ENCODE results near the gene HOXA10.

Gene HOXA10

DNA sequence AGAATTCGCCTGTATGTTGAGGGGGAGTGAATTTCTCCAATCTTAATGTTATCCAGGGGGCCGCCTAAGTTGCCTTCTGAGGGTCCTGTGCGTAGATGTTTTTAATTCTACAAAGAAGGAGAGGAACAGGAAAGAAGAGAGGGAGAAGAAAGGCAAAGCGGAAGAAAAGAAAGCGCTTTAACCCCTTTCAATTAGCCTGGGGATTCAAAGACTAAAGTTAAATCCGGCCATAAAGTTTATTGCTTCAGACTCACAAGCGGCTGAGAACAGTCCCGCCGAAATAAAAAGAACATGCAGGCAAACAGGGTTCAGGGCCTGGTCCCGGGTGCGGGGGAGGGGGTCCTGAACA, 35.2 kb downstream of the HOXA10 start:
- TF ChIP-seq, protein P1, sequence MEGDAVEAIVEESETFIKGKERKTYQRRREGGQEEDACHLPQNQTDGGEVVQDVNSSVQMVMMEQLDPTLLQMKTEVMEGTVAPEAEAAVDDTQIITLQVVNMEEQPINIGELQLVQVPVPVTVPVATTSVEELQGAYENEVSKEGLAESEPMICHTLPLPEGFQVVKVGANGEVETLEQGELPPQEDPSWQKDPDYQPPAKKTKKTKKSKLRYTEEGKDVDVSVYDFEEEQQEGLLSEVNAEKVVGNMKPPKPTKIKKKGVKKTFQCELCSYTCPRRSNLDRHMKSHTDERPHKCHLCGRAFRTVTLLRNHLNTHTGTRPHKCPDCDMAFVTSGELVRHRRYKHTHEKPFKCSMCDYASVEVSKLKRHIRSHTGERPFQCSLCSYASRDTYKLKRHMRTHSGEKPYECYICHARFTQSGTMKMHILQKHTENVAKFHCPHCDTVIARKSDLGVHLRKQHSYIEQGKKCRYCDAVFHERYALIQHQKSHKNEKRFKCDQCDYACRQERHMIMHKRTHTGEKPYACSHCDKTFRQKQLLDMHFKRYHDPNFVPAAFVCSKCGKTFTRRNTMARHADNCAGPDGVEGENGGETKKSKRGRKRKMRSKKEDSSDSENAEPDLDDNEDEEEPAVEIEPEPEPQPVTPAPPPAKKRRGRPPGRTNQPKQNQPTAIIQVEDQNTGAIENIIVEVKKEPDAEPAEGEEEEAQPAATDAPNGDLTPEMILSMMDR (conservative IDR thresholded peaks at IDR 0.05; ENCODE audit: low read depth, low read length): no peak
- Histone ChIP-seq H3K27ac (no peak overlapping the region), H3K36me3 (ENCODE audit: insufficient read depth) (no peaks in the 10 kb centered on the region), H4K20me1 (ENCODE audit: insufficient read depth) (no peaks in the 10 kb centered on the region), H3K4me3 (IDR thresholded peaks at IDR 0.05; ENCODE audit: insufficient read depth, low read depth, low read length) (no peak overlapping the region), H3K79me2 (ENCODE audit: insufficient read depth, low read depth) (no peaks in the 10 kb centered on the region), H3K9ac (no peak overlapping the region), H2AFZ (ENCODE audit: low read depth) (no peak overlapping the region), H3K4me1 (ENCODE audit: low read depth, poor library complexity, severe bottlenecking) (peaks cover 18% of the 10 kb centered on the region), H3K4me2 (no peak overlapping the region), H3K27me3 (ENCODE audit: insufficient read depth, low read depth) (no peaks in the 10 kb centered on the region)

DNA sequence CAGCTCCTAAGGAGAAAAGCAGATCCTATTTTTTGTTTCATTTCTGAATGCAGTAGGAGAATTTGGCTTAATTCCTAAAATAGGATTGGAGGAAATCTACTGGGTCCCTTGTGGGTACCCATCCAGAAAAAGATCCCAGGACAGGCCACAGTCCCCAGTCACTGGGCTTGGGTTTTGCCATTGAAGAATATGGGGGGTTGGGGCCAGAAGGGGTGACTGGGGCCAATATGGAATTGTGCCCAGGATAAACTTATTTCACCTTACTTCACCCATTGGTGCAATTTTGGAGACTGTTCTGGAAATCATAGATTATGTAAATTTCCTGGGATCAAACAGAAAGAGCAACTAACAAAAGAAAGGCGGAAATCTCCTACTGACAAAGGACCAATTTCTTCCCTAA, 35.6 kb downstream of the HOXA10 start:
- no peak overlapping the region for H3K4me3 ChIP-seq (IDR thresholded peaks at IDR 0.05; ENCODE audit: insufficient read depth, low read depth, low read length)
- H2AFZ ChIP-seq (ENCODE audit: low read depth): no peak overlapping the region
- no peak overlapping the region for H3K9ac ChIP-seq
- no peak overlapping the region for H3K4me2 ChIP-seq
- no peak overlapping the region for H3K27ac ChIP-seq
- no peaks in the 10 kb centered on the region for H3K79me2 ChIP-seq (ENCODE audit: insufficient read depth, low read depth)
- H3K4me1 ChIP-seq (ENCODE audit: low read depth, poor library complexity, severe bottlenecking): peaks cover 23% of the 10 kb centered on the region
- H3K36me3 ChIP-seq (ENCODE audit: insufficient read depth): no peaks in the 10 kb centered on the region
- H3K27me3 ChIP-seq (ENCODE audit: insufficient read depth, low read depth): no peaks in the 10 kb centered on the region
- H4K20me1 ChIP-seq (ENCODE audit: insufficient read depth): no peaks in the 10 kb centered on the region
- TF ChIP-seq, protein P1 (conservative IDR thresholded peaks at IDR 0.05; ENCODE audit: low read depth, low read length): no peak

DNA sequence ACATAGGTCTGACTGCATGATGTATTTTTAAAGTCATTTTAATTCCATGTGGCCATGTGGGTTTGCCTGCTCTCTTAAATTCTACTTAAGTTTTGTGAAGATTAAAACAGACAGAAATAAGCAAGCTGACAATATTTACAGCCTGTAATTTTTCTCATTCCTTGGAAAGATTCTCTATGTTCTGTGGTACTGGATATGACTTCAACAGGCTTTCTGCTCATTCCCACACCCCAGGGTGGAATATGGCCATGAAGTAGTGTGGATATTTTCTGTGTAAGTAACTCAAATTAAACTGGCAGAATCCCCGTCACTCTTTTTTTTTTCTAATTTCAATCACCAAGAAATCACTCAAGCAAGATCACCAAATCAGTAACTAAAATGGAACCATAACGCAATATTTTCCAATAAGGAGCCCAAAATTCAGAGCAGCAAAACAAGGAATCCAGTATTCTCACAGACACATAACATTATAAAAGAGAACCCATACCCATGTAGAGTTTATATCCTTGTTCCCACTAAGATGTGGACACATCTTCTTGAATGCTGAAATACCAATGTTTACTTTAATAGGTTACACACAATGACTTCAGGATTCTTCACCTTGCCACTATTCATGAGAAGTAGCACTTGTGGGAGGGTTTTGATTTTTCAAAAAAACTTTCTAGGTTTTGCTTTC, 36.3 kb downstream of the HOXA10 start:
- H3K9ac ChIP-seq: no peak overlapping the region
- no peaks in the 10 kb centered on the region for H4K20me1 ChIP-seq (ENCODE audit: insufficient read depth)
- H2AFZ ChIP-seq (ENCODE audit: low read depth): no peak overlapping the region
- no peaks in the 10 kb centered on the region for H3K79me2 ChIP-seq (ENCODE audit: insufficient read depth, low read depth)
- H3K27ac ChIP-seq: no peak overlapping the region
- no peak overlapping the region for H3K4me3 ChIP-seq (IDR thresholded peaks at IDR 0.05; ENCODE audit: insufficient read depth, low read depth, low read length)
- H3K36me3 ChIP-seq (ENCODE audit: insufficient read depth): no peaks in the 10 kb centered on the region
- TF ChIP-seq, protein P1 (conservative IDR thresholded peaks at IDR 0.05; ENCODE audit: low read depth, low read length): no peak
- H3K27me3 ChIP-seq (ENCODE audit: insufficient read depth, low read depth): no peaks in the 10 kb centered on the region
- H3K4me2 ChIP-seq: no peak overlapping the region
- H3K4me1 ChIP-seq (ENCODE audit: low read depth, poor library complexity, severe bottlenecking): peaks cover 25% of the 10 kb centered on the region

DNA sequence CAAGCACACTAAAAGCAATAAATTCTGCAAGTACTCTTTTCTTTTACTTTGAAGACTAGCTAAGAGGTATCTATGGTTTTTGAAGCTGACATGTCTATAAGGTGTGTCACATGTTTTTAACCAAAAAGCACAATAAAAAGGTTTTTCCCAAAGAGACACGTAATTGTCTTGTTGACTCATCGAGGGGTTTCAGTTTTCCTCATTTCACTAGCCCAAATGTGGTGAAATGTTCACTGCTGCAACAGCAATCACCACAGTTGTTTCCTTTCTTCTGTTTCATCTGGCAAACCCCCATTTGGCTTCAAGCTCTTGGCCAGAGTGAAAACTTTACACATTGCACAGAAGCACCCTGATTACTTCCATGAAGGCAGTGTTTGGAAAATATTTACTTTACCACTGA, 39.7 kb downstream of the HOXA10 start:
- H4K20me1 ChIP-seq (ENCODE audit: insufficient read depth): no peaks in the 10 kb centered on the region
- H3K4me2 ChIP-seq: peak overlapping the region; percentile 52
- H3K4me1 ChIP-seq (ENCODE audit: low read depth, poor library complexity, severe bottlenecking): peaks cover 34% of the 10 kb centered on the region
- peak overlapping the region; percentile 12; the same call in 1 of the 2 replicates for H3K27ac ChIP-seq
- H3K79me2 ChIP-seq (ENCODE audit: insufficient read depth, low read depth): no peaks in the 10 kb centered on the region; the same call in 1 of the 2 replicates
- no peaks in the 10 kb centered on the region for H3K27me3 ChIP-seq (ENCODE audit: insufficient read depth, low read depth)
- no peak overlapping the region for H2AFZ ChIP-seq (ENCODE audit: low read depth)
- H3K4me3 ChIP-seq (IDR thresholded peaks at IDR 0.05; ENCODE audit: insufficient read depth, low read depth, low read length): no peak overlapping the region
- TF ChIP-seq, protein P1 (conservative IDR thresholded peaks at IDR 0.05; ENCODE audit: low read depth, low read length): no peak
- H3K36me3 ChIP-seq (ENCODE audit: insufficient read depth): no peaks in the 10 kb centered on the region
- H3K9ac ChIP-seq: no peak overlapping the region
